Activated CD8-positive, alpha-beta memory T cell treated with anti-CD3 and anti-CD28 coated beads for 24 hours (primary cell): ENCODE measurements around the gene RASAL1.
A peak's percentile ranks its signal among the peaks of the same experiment; 100 is the strongest.

Experiments used
- DNase-seq: peaks from one replicate; pipeline ENCODE4 v3.0.0-alpha.2; 2020

Gene RASAL1

DNA sequence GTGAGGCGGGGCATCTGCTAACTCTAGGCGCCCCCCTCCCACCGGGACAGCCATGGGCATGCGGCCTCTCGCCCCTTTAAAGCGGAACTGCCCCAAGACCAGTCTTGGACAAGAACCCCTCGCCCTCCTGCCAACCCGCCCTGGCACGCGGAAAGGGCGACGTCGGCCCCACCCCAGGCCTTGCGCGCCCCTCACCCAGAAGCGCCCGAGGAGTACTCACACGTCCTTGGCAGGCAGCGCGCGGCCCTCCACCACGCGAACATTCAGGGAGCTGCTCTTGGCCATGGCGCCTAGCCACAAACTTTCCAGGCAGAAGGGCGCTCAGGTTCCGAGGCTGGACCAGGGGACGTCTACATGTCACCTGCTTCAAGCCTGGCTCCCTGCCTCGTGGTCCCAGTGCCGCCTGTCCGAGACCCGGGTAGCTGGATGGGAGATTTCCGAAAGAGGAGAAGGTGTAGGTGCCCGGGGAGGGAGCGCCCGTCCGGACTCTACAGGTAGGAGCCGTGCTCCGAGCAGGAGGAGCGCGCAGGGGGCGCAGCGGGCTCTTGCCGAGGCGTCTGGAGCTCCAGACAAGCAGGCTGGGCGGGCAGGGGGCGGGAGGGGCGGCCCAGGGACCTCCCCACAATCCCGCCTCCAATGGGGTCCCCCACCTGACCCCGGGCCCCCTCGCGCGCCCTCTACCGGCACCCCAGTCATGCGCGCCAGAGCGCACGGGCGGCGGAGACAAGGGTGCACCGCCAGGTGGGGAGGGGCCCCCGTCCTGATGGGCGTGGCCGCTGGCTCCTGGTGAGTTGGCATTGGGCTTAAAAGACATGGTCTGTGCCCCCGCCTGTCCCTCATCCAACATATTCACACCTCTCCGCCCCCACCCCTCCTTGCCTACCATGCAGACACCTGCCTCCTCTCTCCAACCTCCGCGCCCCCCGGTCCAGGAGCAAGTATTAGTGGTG is at the start of gene RASAL1:
Gene RASAL1, minus strand, starts transcription at position 584 of the 950 bp plus-strand sequence. Its CDS starts 299 bp downstream, at position 285.
- DNase-seq = peak; percentile 88

DNA sequence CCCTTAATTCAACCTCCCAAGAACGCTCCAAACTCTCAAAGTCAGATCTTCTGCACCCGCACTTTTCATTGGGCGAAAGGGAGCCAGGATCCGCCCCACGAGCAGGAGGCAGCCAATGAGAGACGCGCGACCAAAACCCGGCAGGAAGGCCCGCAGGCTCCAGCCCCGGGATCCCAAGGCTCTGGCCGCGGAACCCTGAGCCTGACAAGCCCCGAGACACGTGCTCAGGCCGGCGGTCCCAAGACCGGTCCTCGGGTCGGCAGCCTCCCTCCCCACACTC is 49.3 kb upstream of the RASAL1 start:
- peak; percentile 95 for DNase-seq

GRCh38 chr12:113184098-113184899 is 48.7 kb upstream of the RASAL1 start:
- no peak for DNase-seq

DNA sequence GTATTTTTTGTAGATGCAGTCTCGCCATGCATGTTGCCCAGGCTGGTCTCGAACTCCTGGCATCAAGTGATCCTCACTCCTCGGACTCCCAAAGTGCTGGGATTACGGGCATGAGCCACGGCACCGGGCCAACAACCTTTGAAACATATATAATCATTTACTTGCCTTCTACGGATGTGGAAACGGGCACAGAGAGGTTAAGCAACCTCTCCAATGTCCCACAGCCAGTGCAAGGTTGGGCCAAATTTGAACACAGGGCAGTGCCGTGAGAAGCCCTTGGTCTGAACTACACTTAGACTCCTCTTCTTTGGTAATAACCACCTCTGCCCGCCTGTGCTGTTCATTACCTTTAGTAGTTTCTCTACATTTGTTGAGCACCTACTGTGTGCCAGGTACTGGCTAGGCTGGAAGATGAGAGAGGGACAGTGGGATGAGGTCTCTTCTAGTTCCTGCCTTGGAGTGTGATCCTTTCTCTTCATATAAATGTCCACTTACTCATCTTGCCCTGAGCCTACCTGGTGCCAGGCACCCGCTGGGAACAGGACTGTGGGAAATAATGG is 47.5 kb upstream of the RASAL1 start:
- no peak for DNase-seq

DNA sequence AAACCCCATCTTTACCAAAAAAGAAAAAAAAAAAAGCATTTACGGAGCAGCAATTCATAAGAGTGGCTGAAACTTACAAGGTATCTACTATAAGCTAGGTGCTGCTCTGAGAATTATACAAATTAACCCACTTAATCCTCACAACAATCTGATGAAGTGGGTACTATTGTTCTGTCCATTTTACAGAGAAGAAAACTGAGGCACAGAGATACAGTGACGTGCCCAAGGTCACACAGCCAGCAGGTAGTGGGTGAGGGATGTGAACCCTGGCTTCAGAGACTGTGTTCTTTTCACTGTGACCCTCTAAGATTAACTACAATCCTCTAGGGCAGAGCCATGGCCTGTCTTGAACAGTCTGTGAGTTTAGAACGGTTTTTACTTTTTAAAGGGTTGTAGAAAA is 46.4 kb upstream of the RASAL1 start:
- DNase-seq = no peak

- DNase-seq = no peak
Measured at GRCh38 chr12:113180333-113180732, 44.8 kb upstream of the RASAL1 start.

DNA sequence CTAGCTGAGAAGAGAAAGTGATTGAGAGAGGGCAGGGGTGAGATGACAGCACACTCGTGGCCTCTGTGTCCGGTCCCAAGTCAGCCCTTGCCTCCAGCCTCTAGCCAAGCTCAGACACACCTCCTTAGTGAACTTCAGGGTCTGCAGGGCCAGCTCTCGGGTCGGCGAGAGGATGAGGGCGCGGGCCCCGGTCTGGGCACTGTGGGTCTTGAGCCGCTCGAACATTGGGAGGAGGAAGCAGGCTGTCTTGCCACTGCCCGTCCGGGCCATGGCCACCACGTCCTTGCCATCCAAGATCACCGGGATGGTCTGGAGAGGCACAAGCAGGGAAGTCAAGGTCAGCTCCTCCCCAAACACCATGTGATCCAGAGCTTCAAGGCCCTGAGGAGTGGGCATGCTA is 43.5 kb upstream of the RASAL1 start:
- no peak for DNase-seq

DNA sequence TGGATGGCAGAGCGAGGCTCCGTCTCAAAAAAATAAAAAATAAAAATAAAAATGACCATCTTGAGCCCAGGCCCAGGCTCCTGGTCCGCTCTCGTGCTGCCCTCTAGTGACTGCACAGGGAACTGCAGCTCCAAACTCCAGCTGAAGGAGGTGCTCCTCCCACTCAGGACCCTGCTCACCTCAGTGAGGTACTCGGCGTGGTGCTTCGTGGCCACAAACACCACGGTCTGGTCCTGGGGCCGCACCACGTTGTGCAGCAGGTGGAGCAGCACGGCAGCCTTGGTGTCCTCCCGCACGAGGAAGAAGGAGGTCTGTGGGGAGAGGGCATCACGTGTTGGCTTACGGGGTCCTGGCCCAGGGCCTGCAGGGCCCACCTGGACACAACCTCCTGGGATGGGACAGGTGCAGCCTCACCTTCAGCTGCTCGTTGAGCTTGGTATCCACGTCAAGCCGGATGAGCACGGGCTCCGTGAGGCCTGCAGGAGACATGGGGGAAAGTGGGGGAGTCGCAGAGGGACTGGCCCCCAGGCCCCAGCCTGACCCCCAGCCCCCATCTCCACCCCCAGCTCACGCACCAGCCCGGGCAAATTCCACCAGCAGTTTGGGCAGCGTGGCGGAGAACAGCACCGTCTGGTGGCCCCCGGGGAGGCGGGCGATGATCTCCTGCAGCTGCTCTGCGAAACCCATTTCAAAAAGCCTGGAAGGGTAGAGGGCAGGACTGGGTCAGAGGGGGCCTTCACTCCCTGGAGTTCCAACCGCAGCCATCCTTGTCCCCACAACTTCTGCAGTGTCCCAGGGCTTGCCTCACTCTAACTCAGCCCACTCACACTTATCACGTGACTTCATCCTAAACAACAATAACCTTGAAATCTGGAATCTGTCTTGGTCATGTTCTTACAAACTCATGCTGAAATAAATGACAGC is 39.2 kb upstream of the RASAL1 start:
- DNase-seq = peak; percentile 90

GRCh38 chr12:113173081-113173698 is 37.6 kb upstream of the RASAL1 start:
- DNase-seq = no peak

DNA sequence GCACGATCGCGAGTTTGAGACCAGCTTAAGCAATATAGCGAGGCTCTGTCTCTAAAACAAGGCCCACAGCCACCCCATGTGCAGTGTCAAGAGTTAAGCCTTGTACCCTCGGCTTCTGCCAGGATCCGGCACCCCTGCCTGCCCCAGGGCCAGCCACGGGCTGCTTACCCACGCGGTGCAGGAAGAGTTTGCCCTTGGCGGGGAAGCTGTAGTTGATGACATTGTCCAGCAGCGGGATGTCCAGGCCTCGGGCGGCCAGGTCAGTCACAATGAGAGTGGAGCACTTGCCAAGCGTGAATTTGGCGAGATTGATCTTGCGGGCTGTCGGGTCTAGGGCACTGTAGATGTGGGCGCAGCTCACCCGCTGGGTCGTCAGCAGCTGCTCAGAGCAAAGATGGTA is 36.6 kb upstream of the RASAL1 start:
- no peak for DNase-seq

- DNase-seq = no peak
Measured at GRCh38 chr12:113171543-113171942, 36.0 kb upstream of the RASAL1 start.

- DNase-seq = no peak
Measured at GRCh38 chr12:113170926-113171325, 35.4 kb upstream of the RASAL1 start.

- no peak for DNase-seq
Measured at GRCh38 chr12:113170457-113170856, 34.9 kb upstream of the RASAL1 start.

- no peak for DNase-seq
Measured at GRCh38 chr12:113169697-113170096, 34.1 kb upstream of the RASAL1 start.

GRCh38 chr12:113167868-113168267 is 32.3 kb upstream of the RASAL1 start:
- DNase-seq = no peak

- DNase-seq = no peak
Measured at GRCh38 chr12:113165521-113166450, 30.2 kb upstream of the RASAL1 start.

GRCh38 chr12:113164014-113164413 is 28.5 kb upstream of the RASAL1 start:
- no peak for DNase-seq

DNA sequence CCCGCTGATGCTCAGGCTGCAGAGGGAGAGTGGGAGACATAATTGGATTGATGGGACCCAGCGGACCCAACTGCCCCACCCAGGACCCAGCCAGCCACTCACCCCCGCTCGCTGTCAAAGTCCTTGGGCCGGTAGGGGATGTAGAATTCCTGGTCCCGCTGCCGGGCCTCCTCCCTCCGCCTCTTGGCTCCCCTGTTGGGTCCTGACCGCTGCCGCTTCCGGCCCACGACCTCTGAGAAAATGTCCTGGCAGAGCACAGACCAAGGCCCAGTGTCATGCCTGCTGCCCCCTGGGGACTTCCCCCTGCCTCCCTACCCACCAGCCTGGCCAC is 27.4 kb upstream of the RASAL1 start:
- no peak for DNase-seq

DNA sequence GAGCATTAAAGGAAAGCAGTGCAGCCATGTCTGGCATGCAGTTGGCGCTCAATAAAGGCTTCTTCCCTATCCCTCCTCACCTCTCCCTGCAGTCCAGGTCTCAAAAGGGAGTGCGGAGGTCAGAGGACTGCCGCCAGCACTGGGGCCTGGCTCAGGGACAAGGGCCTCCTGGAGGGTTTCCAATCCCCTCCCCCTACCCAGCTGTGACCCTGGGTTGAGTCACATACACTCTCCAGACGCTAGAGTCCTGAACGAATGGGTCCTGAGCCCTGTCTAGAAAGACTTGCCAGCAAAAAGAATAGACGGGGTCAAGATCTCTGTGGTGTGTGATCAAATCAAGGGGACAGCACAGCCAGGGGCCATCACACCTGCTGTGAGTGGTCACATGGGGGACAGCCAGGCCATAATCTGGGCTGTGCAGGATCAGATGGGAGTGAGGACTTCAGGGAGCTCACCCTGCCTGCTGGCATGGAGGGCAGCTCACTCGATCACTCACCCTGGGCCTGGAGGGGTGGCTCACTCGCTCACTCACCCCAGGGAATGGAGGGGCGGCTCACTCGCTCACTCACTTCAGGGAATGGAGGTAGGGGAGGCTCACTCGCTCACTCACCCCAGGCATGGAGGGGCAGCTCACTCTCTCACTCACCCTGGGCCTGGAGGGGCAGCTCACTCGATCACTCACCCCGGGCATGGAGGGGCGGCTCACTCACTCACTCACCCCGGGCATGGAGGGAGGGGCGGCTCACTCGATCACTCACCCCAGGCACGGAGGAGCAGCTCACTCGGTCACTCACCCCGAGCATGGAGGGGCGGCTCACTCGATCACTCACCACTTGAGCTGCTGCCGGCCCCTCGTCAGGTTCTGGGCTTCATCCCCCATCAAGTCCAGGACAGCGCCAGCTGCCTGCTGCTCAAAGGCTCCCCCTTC is 26.8 kb upstream of the RASAL1 start:
- DNase-seq = no peak

GRCh38 chr12:113161415-113162016 is 26.0 kb upstream of the RASAL1 start:
- DNase-seq = no peak
